Upper lobe of right lung (tissue), 1 donor: ENCODE data around the gene INPP5B. TPM values are rescaled to one million over a fixed set of nuclear protein-coding genes. Genes with fewer than 3 reads are reported as not detected.

Experiments
- ATAC-seq: fragments of 200-7000 bp; cut with Tn5 transposase; one replicate; pipeline ENCODE4 v1.9.1; 2020; ENCODE audit warnings: mild to moderate bottlenecking, moderate library complexity
- DNase-seq: peaks from one replicate; pipeline ENCODE4 v3.0.0-alpha.2; 2020
- H3K27ac ChIP-seq: fragments of 200-600 bp; one replicate; pipeline ENCODE4 v1.8.0; 2022
- H3K27me3 ChIP-seq: fragments of 200-600 bp; one replicate; pipeline ENCODE4 v1.8.0; 2022; ENCODE audit warnings: mild to moderate bottlenecking
- H3K36me3 ChIP-seq: fragments of 200-600 bp; one replicate; pipeline ENCODE4 v1.8.0; 2022
- H3K4me1 ChIP-seq: fragments of 200-600 bp; one replicate; pipeline ENCODE4 v1.8.0; 2022
- H3K4me3 ChIP-seq: fragments of 200-600 bp; one replicate; pipeline ENCODE4 v1.8.0; 2022; ENCODE audit warnings: mild to moderate bottlenecking
- H3K9me3 ChIP-seq: fragments of 200-600 bp; one replicate; pipeline ENCODE4 v1.8.0; 2022
- CTCF ChIP-seq: fragments of 200-600 bp; IDR thresholded peaks from one replicate; pipeline ENCODE4 v1.8.0; 2022; ENCODE audit warnings: antibody characterized with exemption
- intact Hi-C: fragments of 100-400 bp; cut with DNase I; formaldehyde crosslinking; loops from one replicate; pipeline ENCODE4 v1.11.0; 2022
- total RNA-seq: library from RNA; stranded (reverse); fragmentation: NEBNext Ultra II Directional; extraction: Animal tissue kit (Norgen Biotek cat#: 25700); gene quantifications from one replicate; pipeline ENCODE4 v1.2.1, GENCODE V29; 2021
- donor health status: DM: no; HTN: yes; CAD: no; lungs with severe emphysema.

Gene INPP5B
- total RNA-seq, 1 donor from 2014 or later: 44.8 TPM

- peaks cover 43% of the 10 kb centered on the region for H3K4me1 ChIP-seq
- H3K27ac ChIP-seq: peak overlapping the region; percentile 95
- intact Hi-C loops: no loop called here
Observed at GRCh38 chr1:37858931-37859506, 87.8 kb downstream of the INPP5B start.

GRCh38 chr1:37854406-37854805 is 92.4 kb downstream of the INPP5B start:
- intact Hi-C loops: no loop called here
- Histone ChIP-seq H3K36me3 (peaks cover 31% of the 10 kb centered on the region), H3K9me3 (no peaks in the 10 kb centered on the region), H3K4me3 (no peak overlapping the region), H3K27ac (no peak overlapping the region), H3K27me3 (no peaks in the 10 kb centered on the region), H3K4me1 (peaks cover 69% of the 10 kb centered on the region)
- TF ChIP-seq CTCF: no peak
- DNase-seq (no peak), ATAC-seq (no peak)

More at GRCh38 chr1:37858931-37859506, 87.8 kb downstream of the INPP5B start:
- Histone ChIP-seq H3K27me3 (no peaks in the 10 kb centered on the region), H3K36me3 (peaks cover 56% of the 10 kb centered on the region), H3K9me3 (no peaks in the 10 kb centered on the region), H3K4me3 (peak overlapping the region; percentile 92)
- DNase-seq (no peak), ATAC-seq (peak; percentile 9)
- TF ChIP-seq CTCF: no peak

- no peak for DNase-seq
- no peak overlapping the region for H3K4me3 ChIP-seq
- intact Hi-C loops: no loop called here
Observed at GRCh38 chr1:37853157-37853556, 93.7 kb downstream of the INPP5B start.

GRCh38 chr1:37851782-37852210 is 95.1 kb downstream of the INPP5B start:
- TF ChIP-seq CTCF: no peak
- peak overlapping the region; percentile 11 for H3K27ac ChIP-seq
- no peak overlapping the region for H3K4me3 ChIP-seq
- H3K9me3 ChIP-seq: no peaks in the 10 kb centered on the region
- H3K36me3 ChIP-seq: peaks cover 25% of the 10 kb centered on the region
- ATAC-seq (peak; percentile 59), DNase-seq (no peak)
- intact Hi-C loops: no loop called here
- no peaks in the 10 kb centered on the region for H3K27me3 ChIP-seq
- peaks cover 54% of the 10 kb centered on the region for H3K4me1 ChIP-seq

More at GRCh38 chr1:37853157-37853556, 93.7 kb downstream of the INPP5B start:
- Histone ChIP-seq H3K9me3 (no peaks in the 10 kb centered on the region), H3K4me1 (peaks cover 61% of the 10 kb centered on the region), H3K36me3 (peaks cover 31% of the 10 kb centered on the region), H3K27ac (no peak overlapping the region), H3K27me3 (no peaks in the 10 kb centered on the region)
- ATAC-seq: no peak
- TF ChIP-seq CTCF: no peak

DNA sequence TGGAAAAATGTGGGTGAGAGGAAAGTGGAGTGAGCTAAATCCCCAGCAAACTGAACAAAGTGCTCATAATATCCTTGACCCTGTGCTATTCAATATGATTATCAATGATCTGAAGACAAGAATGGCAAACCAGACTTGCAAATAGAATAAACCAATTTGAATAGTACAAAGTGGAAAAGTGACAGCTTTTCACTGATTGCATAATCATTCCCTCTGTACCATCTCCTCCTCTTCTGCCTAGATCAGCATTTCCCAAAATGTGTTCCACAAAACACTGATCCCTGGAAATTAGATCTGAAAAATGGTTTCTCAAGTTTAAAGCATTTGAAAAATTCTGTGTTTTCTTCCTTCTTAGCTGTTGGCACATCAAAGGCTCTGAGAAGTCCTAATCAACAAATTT is 95.6 kb downstream of the INPP5B start:
- H3K27me3 ChIP-seq: no peaks in the 10 kb centered on the region
- intact Hi-C loops: no loop called here
- no peak overlapping the region for H3K4me3 ChIP-seq
- peak overlapping the region; percentile 14 for H3K27ac ChIP-seq
- H3K4me1 ChIP-seq: peaks cover 58% of the 10 kb centered on the region
- no peaks in the 10 kb centered on the region for H3K9me3 ChIP-seq
- DNase-seq: no peak
- ATAC-seq: no peak
- peaks cover 20% of the 10 kb centered on the region for H3K36me3 ChIP-seq
- no peak for TF ChIP-seq CTCF
